HG03095 (cell line): ENCODE data around the gene OGFR.

Experiments used
- ATAC-seq: cut with Tn5 transposase; IDR thresholded peaks from one replicate; pipeline ENCODE4 v1.9.1; 2021; ENCODE audit warnings: moderate library complexity; ENCODE audit not compliant: unreplicated experiment

The OGFR gene

GRCh38 chr20:62856931-62857619, 52.4 kb downstream of the OGFR start:
- ATAC-seq, result no peak

GRCh38 chr20:62858058-62858830, 53.6 kb downstream of the OGFR start:
- ATAC-seq, result no peak

GRCh38 chr20:62859721-62860120, 55.1 kb downstream of the OGFR start:
- no peak for ATAC-seq

- no peak for ATAC-seq
These were observed 55.8 kb downstream of the OGFR start for GRCh38 chr20:62860391-62860923.

DNA sequence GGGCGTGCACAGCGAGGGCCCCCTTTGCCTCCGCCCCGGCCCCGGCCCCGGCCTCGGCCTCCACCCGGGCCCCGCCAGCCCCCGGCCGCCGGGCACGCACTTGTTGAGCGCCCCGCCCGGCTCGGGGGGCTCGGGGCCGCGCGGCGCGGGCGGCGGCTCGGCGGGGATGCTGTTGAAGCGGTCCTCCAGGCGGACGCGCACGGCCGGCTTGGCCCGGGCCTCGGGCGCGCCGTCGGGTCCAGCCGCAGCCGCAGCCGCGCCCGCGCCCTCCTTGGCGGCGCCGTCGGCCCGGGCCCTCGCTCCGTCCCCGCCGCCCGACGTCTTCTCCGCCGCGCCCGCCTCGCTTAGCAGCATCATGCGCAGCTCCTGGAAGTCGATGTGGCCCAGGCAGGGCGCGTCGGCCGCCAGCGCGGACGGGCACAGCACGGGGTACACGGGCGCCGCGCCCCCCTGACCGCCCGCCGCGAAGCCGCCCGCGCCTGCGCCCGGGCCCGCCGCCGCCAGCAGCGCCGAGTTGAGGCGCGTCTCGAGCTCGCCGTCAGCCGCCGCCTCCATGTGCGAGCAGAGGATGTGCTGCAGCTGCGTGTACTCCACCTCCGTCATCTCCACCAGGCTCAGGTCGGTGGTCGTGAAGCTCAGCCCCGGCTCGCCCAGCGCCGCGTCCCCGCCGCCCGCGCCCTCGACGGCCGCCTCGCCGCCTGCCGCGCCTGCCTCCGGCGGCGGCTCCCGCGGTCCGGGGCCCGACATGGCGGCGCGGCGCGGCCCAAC, 56.5 kb downstream of the OGFR start:
- ATAC-seq, result no peak

DNA sequence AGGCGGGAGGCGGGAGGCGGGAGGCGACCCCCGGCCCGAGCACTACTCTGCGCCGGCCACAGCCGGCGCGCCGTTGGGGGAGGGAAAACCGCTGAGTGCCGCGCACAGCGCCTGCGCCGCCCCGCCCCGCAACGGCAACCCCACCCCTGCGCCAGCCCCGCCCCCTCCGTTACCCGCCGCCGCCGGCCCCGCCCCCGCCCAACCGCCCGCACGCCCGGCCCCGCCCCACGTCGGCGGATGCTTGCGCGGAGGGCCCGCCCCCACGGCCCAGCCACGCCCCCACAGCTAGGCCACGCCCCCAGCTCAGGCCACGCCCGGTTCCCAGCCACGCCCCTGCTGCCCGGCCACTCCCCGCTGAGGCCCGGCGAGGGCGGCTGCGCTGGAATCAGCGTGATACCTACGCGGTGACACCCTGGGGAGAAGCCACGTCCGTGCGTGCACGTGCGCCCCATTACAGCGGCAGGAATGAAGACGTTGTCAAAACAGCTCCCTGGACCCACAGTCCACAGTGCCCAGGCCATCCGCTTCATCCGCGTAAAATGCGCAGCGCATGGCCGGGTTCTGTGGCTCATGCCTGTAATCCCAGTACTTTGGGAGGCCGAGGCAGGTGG, 57.2 kb downstream of the OGFR start, which contains the start of gene TCFL5:
Gene TCFL5, minus strand, starts transcription at position 97 of the 611 bp plus-strand sequence. CDS start 152 bp downstream, outside the sequence.
- ATAC-seq, result no peak
